Measurements from ENCODE around the gene RAB11FIP4.

GRCh38 chr17:31541559-31541958 lies 150.1 kb downstream of the RAB11FIP4 start:
- no peak for TF ChIP-seq REST (IDR thresholded peaks at IDR 0.05; ENCODE audit: low read depth, low read length)
- peak; percentile 13; the same call in 1 of the 2 replicates for TF ChIP-seq CTCF (IDR thresholded peaks at IDR 0.05)
